Measurements from ENCODE around the gene PROCR.
"Not testable (repeated sequence)": the region's sequence is repeated elsewhere in the genome, so short reads cannot be mapped to it uniquely, and the experiment has no call there.

Gene PROCR

DNA sequence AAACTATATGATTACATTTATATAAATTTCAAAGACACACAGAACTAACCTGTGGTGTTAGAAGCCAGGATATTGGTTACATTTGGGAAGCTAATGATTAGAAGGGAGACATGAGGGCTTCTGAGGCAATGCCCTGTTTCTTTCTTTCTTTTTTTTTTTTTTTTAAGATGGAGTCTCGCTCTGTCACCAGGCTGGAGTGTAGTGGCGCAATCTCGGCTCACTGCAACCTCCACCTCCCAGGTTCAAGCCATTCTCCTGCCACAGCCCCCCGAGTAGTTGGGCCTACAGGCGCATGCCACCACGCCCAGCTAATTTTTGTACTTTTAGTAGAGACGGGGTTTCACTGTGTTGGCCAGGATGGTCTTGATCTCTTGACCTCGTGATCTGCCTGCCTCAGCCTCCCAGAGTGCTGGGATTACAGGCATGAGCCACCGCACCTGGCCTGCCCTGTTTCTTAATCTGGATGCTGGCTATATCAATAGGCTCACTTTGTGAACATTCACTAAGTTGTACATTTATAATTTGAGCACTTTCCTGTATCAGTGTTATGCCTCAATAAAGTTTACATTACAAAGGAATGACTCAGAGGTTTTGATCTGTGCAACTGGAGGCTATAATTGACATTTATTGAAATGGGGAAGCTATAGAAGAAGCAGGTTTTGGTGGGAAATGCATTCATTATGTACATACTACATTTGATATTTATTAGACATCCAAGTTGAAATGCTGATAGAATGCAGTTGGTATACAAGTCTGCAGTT lies 21.3 kb downstream of the PROCR start:
- not testable (repeated sequence) for DNase-seq (ENCODE audit: low read depth in 2 of 2)

DNA sequence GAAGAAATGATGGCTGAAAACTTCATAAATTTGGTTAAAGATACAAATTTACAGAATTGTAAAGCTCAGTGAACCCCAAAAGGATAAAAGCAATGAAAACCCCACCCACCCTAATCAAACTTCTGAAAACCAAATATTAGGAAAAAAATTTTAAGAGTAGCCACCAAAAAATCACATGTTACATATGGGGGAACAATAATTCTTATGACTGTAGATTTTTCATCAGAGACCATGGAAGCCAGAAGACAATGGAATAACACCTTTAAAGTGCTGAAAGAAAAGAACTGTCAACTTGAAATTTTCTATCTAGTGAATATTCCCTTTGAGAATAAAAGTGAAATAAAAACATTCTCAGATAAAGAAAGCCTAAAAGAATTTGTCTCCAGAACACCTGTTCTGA lies 24.4 kb downstream of the PROCR start:
- no peak for DNase-seq (ENCODE audit: low read depth in 2 of 2)

DNA sequence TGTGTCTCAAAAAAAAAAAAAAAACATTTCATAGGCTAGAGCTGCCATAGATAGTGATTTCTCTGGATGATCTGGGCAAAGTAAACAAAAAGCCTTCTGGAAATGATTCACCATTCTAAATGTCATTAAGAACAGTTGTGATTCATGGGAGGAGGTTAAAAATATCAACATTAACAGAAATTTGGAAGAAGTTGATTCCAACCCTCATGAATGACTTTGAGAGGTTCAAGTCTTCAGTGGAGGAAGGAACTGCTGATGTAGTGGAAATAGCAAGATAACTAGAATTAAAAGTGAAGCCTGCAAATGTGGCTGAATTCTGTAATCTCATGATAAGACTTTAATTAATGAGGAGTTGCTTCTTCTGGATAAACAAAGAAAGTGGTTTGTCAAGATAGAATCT lies 27.9 kb downstream of the PROCR start:
- DNase-seq (ENCODE audit: low read depth in 2 of 2), result no peak

DNA sequence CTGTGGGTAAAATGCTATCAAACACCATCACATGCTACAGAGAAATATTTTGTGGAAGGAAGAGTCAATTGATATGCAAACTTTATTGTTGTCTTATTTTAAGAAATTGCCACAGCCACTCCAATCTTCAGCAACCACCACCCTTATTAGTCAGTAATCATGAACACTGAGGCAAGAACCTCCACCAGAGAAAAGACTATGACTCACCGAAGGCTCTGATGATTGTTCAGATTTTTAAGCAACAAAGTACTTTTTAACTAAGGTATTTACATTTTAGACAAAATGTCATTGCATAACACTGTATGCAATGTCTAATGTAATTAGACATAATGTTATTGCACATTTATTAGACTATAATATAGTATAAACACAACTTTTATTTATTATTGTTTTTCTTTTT lies 28.4 kb downstream of the PROCR start:
- no peak for DNase-seq (ENCODE audit: low read depth in 2 of 2)

- not testable (repeated sequence) for DNase-seq (ENCODE audit: low read depth in 2 of 2)
These were observed 29.6 kb downstream of the PROCR start for GRCh38 chr20:35201467-35201866.

GRCh38 chr20:35206802-35207201 lies 34.9 kb downstream of the PROCR start:
- no peak for DNase-seq (ENCODE audit: low read depth in 2 of 2)

GRCh38 chr20:35207950-35208611 lies 36.2 kb downstream of the PROCR start:
- DNase-seq (ENCODE audit: low read depth in 2 of 2), result peak; percentile 53 to 62

GRCh38 chr20:35215066-35215956 lies 43.4 kb downstream of the PROCR start:
- no peak for DNase-seq (ENCODE audit: low read depth in 2 of 2)

GRCh38 chr20:35216541-35216940 lies 44.7 kb downstream of the PROCR start:
- DNase-seq (ENCODE audit: low read depth in 2 of 2), result no peak

DNA sequence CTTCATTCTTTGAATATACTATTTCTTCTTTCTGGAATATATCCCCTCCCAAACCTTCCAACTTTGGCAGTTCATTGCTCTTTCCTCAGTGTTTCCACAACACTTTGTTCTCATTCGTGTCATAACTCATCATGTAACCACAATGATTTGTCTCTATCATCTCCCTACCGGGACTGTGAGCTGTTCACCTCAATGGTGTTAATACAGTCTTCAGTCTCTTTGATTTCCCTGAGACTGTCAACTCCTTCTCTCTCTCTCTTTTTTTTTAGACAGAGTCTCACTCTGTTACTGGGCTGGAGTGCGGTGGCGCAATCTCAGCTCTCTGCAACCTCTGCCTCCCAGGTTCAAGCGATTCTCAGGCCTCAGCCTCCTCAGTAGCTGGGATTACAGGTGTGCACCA lies 52.1 kb downstream of the PROCR start:
- DNase-seq (ENCODE audit: low read depth in 2 of 2), result no peak

- DNase-seq (ENCODE audit: low read depth in 2 of 2), result no peak
These were observed 52.7 kb downstream of the PROCR start for GRCh38 chr20:35224536-35224935.

- no peak for DNase-seq (ENCODE audit: low read depth in 2 of 2)
These were observed 53.6 kb downstream of the PROCR start for GRCh38 chr20:35225319-35226125.

DNA sequence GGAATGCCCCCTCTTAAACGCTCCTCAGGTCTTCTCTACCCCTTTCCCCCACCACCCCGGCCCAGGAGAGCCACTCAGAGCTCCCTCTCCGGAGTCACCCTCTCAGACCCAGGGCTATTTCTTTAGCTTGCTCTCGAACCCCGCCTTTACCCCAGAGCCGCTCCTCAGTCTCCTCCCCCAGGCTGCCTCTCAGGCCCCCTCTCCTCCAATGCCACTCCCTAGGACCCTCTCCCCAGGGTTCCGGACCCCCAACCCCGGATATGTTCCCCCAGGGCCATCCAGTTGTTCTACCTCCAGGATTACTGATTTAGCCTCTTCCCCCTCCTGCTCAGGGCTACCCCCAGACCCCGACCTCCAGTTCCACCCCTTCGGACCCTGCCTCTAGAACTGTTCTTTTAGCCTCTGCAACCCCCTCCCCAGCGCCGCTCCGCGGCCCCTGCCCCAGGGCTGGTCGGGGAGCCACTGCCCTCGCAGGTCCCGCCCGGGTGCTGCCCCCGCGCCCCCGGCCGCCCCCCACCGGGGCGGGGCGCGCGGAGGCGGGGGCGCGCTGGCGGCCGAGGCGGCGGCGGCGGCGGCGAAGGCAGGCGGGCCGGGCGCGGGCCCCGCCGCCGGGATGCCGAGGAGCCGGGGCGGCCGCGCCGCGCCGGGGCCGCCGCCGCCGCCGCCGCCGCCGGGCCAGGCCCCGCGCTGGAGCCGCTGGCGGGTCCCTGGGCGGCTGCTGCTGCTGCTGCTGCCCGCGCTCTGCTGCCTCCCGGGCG lies 54.4 kb downstream of the PROCR start, which contains the start of gene MMP24:
Gene MMP24, plus strand, starts transcription at position 565 of the 758 bp plus-strand sequence. Its CDS starts 49 bp downstream, at position 614.
- DNase-seq (ENCODE audit: low read depth in 2 of 2), result no peak
